GM12874 (cell line): ENCODE results near the gene SLC35A4.

ENCODE experiments used
- TF ChIP-seq, protein P1 (sequence below): IDR thresholded peaks from 2 replicates; pipeline ENCODE4 v1.5.1; 2011; ENCODE audit warnings: low read depth, mild to moderate bottlenecking, control low read depth, low read length, moderate library complexity; ENCODE audit not compliant: insufficient read depth

The SLC35A4 gene

DNA sequence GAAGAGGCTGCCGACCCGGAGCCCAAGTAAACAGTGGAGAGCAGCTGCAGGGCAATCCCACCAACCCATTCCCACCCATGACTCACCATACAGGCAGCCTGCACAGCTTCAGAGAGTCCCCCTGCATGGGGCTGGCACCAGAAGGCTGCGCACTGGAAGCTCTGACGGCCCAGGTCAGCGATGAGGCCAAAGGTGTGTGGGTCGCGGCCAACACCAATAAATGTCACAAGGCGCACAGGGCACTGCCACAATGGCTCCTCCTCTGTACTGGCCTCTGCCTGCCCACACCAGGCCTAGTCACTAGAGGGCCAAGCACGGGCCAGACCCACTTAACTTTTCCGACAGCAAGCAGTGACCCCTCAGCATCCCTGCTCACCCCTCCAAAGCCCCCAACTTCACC is 4.4 kb upstream of the SLC35A4 start:
- TF ChIP-seq, protein P1, sequence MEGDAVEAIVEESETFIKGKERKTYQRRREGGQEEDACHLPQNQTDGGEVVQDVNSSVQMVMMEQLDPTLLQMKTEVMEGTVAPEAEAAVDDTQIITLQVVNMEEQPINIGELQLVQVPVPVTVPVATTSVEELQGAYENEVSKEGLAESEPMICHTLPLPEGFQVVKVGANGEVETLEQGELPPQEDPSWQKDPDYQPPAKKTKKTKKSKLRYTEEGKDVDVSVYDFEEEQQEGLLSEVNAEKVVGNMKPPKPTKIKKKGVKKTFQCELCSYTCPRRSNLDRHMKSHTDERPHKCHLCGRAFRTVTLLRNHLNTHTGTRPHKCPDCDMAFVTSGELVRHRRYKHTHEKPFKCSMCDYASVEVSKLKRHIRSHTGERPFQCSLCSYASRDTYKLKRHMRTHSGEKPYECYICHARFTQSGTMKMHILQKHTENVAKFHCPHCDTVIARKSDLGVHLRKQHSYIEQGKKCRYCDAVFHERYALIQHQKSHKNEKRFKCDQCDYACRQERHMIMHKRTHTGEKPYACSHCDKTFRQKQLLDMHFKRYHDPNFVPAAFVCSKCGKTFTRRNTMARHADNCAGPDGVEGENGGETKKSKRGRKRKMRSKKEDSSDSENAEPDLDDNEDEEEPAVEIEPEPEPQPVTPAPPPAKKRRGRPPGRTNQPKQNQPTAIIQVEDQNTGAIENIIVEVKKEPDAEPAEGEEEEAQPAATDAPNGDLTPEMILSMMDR: no peak

DNA sequence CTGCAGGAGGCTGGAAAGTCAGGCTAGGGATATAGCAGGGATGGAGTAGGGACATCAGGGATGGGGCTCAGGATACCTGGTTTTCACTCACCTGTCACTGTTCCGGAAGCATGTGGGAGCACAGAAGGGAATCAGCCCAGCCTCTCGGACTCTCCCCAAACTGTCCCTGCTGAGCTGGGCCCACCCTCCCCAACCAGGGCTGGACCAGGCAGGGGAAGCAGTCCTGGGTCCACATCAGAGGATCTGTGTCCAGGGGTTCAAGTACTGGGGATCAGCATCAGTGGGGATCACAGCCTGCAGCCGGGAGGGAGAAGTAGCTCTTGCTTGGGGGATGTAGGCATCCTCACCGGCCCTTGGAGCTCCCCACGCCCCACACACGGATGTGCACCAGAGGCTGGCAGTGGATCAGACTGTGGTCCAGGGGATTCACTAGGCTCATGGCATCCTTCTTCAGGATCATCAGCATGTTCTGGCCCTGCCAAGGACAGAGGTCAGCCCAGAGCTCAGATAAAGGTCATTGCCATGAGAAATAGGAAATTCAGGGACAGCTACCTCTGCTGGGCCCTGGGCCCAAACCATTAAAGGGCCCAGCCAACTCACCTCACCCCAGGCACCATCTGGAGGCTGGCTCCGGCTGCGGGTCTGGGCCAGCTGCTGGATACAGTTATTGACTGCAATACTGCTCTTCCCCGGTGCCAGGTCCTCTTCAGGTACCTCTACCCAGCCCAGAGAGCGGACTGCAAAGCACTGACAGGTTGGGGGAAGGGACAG is 2.7 kb upstream of the SLC35A4 start:
- TF ChIP-seq, protein P1: no peak

DNA sequence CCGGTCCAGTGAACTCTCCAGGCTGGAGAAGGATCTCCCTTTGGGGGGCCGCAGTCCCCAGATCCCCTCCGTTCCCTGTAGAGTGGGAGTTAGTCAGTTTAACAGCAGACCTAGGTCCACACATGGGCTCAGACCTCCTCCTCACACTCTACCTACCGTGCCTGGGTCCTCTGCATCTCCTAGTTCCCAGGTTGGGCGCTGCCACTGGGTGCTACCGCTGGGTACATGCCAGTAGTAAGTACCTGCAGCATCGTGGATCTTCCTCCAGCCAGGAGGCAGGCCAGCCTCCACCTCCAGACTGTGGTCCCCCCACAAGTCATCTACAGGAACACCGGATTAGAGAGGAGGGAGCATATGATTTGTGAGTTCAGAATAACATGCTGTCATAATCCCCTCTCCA is 1.0 kb upstream of the SLC35A4 start:
- TF ChIP-seq, protein P1: no peak

DNA sequence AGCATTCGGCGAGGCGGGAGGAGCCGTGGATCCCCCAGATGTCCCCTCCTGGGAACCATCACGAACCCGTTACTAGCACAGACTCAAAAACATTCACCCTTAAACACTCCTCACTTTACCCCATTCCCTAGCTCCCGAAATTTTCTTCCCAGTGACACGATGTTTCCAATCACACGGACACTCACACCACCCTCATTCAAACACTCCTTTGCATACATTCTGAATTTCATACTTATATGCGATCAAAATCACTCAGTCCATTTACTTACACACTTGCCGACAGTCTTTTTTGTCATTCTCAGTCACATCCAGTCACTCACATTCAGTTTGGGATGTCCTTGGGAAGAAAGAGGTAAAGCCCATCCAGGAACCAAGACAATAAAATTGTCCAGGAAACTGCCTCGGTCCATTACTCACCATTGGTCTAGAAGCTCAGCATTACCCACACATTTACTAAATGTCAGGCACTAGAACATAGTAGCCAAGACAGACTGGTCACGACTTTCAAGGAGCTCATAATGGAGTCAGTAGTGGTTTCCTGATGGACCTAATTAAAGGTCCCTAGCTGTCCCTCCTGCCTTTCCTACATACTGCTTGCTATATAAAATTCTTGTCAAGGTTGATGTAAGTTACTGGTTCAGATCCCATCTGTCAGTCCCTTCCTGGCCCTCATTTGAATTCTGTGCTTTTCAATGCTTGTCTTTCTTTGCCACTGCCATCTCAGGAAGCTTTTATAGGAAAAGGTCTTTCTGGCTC is 574 bp downstream of the SLC35A4 start:
- TF ChIP-seq, protein P1: no peak

DNA sequence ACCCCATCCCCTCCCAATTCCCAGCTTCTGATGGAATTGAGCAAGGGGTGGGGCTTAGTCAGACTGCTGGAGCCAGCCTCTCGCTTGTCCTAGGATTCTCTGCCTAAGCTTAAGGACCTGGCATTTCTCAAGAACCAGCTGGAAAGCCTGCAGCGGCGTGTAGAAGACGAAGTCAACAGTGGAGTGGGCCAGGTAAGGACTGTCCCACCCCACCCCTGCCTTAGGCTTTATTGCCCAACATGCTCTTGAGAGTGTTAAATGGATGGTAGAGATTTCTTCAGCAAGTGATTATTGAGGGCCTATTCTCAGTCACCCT is 1.1 kb downstream of the SLC35A4 start:
- TF ChIP-seq, protein P1: no peak

DNA sequence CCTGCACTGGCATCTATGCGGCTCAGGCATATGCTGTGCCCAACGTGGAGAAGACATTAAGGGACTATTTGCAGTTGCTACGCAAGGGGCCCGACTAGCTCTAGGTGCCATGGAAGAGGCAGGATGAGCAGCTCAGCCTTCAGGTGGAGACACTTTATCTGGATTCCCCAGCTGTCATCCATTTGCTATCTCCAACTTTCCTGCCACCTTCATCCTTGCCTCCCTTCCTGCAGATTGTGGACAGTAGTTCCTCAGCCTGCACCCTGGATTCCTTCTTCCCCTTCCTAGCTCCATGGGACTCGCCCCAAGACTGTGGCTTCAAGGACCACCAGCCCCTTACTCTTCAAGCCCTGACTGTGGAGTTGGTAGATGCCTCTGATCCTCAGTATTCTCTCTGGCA is 2.0 kb downstream of the SLC35A4 start:
- TF ChIP-seq, protein P1: no peak

DNA sequence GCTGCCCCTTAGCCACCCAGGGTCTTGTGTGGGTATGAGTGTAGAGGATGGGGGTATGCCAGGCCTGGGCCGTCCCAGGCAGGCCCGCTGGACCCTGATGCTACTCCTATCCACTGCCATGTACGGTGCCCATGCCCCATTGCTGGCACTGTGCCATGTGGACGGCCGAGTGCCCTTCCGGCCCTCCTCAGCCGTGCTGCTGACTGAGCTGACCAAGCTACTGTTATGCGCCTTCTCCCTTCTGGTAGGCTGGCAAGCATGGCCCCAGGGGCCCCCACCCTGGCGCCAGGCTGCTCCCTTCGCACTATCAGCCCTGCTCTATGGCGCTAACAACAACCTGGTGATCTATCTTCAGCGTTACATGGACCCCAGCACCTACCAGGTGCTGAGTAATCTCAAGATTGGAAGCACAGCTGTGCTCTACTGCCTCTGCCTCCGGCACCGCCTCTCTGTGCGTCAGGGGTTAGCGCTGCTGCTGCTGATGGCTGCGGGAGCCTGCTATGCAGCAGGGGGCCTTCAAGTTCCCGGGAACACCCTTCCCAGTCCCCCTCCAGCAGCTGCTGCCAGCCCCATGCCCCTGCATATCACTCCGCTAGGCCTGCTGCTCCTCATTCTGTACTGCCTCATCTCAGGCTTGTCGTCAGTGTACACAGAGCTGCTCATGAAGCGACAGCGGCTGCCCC is 2.6 kb downstream of the SLC35A4 start:
- TF ChIP-seq, protein P1: no peak
